Endothelial cell (in vitro differentiated cells): ENCODE data around the gene U2AF1L4. TPM values are rescaled to one million over a fixed set of nuclear protein-coding genes. Genes with fewer than 3 reads are reported as not detected.
A peak's percentile ranks its signal among the peaks of the same experiment; 100 is the strongest.

Experiments used
- DNase-seq: peaks from one replicate; pipeline ENCODE4 v3.0.0; 2021; ENCODE audit warnings: low spot score
- H3K27ac Mint-ChIP-seq: one replicate; pipeline ENCODE4 v1.8.0; 2021; ENCODE audit warnings: mixed read lengths, inconsistent platforms; ENCODE audit not compliant: unreplicated experiment
- H3K27me3 Mint-ChIP-seq: one replicate; pipeline ENCODE4 v1.8.0; 2021; ENCODE audit warnings: mild to moderate bottlenecking, moderate library complexity, mixed read lengths, inconsistent platforms; ENCODE audit not compliant: unreplicated experiment
- H3K36me3 Mint-ChIP-seq: one replicate; pipeline ENCODE4 v1.8.0; 2021; ENCODE audit warnings: mild to moderate bottlenecking, low read depth, mixed read lengths, inconsistent platforms; ENCODE audit not compliant: unreplicated experiment
- H3K4me1 Mint-ChIP-seq: one replicate; pipeline ENCODE4 v1.8.0; 2021; ENCODE audit warnings: mild to moderate bottlenecking, mixed read lengths, inconsistent platforms; ENCODE audit not compliant: unreplicated experiment
- H3K4me3 Mint-ChIP-seq: one replicate; pipeline ENCODE4 v1.8.0; 2021; ENCODE audit warnings: mild to moderate bottlenecking, mixed read lengths, inconsistent platforms; ENCODE audit not compliant: unreplicated experiment
- H3K9me3 Mint-ChIP-seq: one replicate; pipeline ENCODE4 v1.8.0; 2021; ENCODE audit warnings: mixed read lengths, inconsistent platforms; ENCODE audit not compliant: unreplicated experiment
- total RNA-seq: library from RNA; stranded (reverse); fragmentation: NEBNext Ultra II Directional; extraction: Animal tissue kit (Norgen Biotek cat#: 25700); gene quantifications from one replicate; pipeline ENCODE4 v1.2.1, GENCODE V29; 2021; ENCODE audit not compliant: unreplicated experiment
- TF ChIP-seq, protein P1 (sequence below): fragments of 200-600 bp; sonication (generic); IDR thresholded peaks from one replicate; pipeline ENCODE4 v1.5.0; 2021; ENCODE audit warnings: antibody characterized with exemption; ENCODE audit not compliant: unreplicated experiment

Gene U2AF1L4
- total RNA-seq, 1 donor from 2014 or later: 12.0 TPM

DNA sequence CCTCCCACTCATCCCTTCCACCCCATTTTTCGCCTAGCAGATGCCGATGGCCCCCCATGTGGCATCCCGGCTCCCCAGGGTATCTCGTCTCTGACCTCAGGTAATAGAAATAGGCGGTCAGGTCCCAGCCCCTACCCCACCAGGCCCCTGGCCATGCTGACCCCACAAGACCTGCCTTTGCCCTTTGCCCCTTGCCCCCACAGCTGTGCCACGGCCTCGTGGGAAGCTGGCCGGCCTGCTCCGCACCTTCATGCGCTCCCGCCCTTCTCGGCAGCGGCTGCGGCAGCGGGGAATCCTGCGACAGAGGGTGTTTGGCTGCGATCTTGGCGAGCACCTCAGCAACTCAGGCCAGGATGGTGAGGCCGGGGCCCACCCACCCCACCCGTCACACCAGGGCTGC is 35.5 kb upstream of the U2AF1L4 start:
- H3K9me3 Mint-ChIP-seq: no peaks in the 10 kb centered on the region
- DNase-seq: no peak
- no peak overlapping the region for H3K4me3 Mint-ChIP-seq
- peaks cover 21% of the 10 kb centered on the region for H3K27me3 Mint-ChIP-seq
- TF ChIP-seq, protein P1, sequence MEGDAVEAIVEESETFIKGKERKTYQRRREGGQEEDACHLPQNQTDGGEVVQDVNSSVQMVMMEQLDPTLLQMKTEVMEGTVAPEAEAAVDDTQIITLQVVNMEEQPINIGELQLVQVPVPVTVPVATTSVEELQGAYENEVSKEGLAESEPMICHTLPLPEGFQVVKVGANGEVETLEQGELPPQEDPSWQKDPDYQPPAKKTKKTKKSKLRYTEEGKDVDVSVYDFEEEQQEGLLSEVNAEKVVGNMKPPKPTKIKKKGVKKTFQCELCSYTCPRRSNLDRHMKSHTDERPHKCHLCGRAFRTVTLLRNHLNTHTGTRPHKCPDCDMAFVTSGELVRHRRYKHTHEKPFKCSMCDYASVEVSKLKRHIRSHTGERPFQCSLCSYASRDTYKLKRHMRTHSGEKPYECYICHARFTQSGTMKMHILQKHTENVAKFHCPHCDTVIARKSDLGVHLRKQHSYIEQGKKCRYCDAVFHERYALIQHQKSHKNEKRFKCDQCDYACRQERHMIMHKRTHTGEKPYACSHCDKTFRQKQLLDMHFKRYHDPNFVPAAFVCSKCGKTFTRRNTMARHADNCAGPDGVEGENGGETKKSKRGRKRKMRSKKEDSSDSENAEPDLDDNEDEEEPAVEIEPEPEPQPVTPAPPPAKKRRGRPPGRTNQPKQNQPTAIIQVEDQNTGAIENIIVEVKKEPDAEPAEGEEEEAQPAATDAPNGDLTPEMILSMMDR: no peak
- peaks cover 7% of the 10 kb centered on the region for H3K36me3 Mint-ChIP-seq
- H3K27ac Mint-ChIP-seq: no peak overlapping the region
- peaks cover 10% of the 10 kb centered on the region for H3K4me1 Mint-ChIP-seq

DNA sequence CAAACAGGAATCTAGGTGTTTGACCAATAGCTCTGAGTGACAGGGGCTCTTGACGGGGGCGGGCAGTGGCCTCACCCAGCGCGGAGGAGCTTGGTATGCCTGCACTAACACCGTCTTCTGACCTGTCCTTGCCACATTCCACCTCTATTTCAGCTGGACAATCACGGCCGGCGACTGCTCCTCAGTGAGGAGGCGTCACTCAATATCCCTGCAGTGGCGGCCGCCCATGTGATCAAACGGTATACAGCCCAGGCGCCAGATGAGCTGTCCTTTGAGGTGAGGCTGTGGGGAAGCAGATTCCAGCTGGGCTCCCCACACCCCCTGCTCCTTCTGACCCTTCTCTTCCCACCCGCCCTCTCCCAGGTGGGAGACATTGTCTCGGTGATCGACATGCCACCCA is 34.8 kb upstream of the U2AF1L4 start:
- no peak for DNase-seq
- Mint-ChIP-seq H3K9me3 (no peaks in the 10 kb centered on the region), H3K4me1 (peaks cover 10% of the 10 kb centered on the region), H3K27ac (no peak overlapping the region), H3K36me3 (peaks cover 7% of the 10 kb centered on the region), H3K4me3 (no peak overlapping the region), H3K27me3 (peaks cover 17% of the 10 kb centered on the region)
- TF ChIP-seq, protein P1: no peak

DNA sequence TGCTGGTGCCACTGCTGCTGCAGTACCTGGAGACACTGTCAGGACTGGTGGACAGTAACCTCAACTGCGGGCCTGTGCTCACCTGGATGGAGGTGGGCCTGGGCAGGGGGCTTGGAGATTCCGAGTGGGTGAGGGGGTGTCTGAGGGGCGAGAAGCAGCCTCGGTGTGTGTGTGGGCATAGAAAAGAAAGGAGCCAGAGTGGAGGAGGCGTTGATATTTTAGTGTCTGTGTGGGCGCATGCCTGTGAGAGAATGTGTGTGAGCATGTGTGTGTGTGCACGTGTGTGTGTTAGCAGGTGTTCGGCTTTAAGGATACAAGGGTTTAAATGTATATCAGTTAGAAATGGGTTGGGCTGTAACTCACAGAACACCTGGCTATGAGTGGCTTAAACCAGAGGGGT is 33.8 kb upstream of the U2AF1L4 start:
- peaks cover 17% of the 10 kb centered on the region for H3K4me1 Mint-ChIP-seq

DNA sequence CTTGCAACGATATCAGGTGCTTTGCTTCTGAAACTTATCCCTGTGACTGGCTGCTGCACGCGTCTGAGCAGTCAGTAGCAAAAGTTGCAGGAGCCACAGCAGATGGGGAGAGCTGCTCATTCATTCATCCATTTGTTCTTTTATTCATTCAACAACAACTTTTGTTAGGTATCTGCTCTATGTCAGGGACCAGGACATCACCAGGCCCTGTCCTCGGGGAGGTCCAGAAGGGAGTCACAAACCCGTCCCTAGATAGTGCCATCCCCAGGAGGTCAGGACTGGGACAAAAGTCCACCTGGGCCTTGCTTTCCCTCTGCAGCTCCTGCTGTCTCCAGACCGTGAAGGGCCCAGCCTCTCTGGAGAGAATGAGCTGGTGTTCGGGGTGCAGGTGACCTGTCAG is 32.7 kb upstream of the U2AF1L4 start:
- TF ChIP-seq, protein P1: no peak
- Mint-ChIP-seq H3K4me3 (no peak overlapping the region), H3K4me1 (peaks cover 13% of the 10 kb centered on the region), H3K27me3 (peaks cover 21% of the 10 kb centered on the region), H3K9me3 (no peaks in the 10 kb centered on the region), H3K27ac (peak overlapping the region; percentile 18), H3K36me3 (peaks cover 8% of the 10 kb centered on the region)
- DNase-seq: no peak

More for the DNA sequence above, 33.8 kb upstream of the U2AF1L4 start:
- H3K4me3 Mint-ChIP-seq: no peak overlapping the region
- DNase-seq: no peak
- TF ChIP-seq, protein P1: no peak
- H3K9me3 Mint-ChIP-seq: no peaks in the 10 kb centered on the region
- peaks cover 12% of the 10 kb centered on the region for H3K36me3 Mint-ChIP-seq
- no peak overlapping the region for H3K27ac Mint-ChIP-seq
- H3K27me3 Mint-ChIP-seq: peaks cover 24% of the 10 kb centered on the region

DNA sequence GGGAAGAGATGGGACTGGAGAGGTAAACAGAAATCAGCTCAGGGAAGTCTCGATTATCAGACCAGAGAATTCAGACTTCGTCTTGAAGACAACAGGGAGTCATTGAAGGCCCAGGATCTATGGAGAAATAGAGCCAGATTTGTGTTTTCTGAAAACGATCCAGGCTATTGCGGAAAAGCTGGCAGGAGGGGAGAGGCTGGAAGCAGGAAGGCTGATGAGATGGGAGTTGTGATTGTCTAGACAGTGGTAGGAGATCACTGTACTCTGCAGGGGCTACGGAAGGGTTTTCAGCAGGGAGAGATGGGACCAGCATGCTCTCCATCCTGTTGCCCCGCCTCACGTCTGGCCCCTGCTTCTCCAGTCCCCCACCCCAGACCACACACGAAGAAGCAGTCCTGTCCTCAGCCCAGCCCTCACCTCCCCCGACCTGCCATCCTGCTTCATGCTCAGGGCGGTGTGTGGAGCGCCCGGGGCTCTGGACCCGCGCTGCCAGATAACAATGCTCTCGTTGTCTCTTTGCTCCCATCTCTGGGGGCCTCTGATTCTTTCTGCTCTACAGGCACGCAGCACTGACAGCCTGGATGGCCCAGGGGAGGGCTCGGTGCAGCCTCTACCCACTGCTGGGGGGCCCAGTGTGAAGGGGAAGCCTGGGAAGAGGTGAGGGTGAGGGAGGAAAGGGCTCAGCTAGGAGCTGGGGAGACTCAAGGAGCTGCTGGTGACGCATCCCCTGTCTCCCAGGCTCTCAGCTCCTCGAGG is 32.0 kb upstream of the U2AF1L4 start:
- H3K27me3 Mint-ChIP-seq: peaks cover 20% of the 10 kb centered on the region
- peak overlapping the region; percentile 56 for H3K4me3 Mint-ChIP-seq
- H3K27ac Mint-ChIP-seq: peak overlapping the region; percentile 18
- H3K36me3 Mint-ChIP-seq: peaks cover 5% of the 10 kb centered on the region
- no peaks in the 10 kb centered on the region for H3K9me3 Mint-ChIP-seq
- TF ChIP-seq, protein P1: no peak
- no peak for DNase-seq
- peaks cover 13% of the 10 kb centered on the region for H3K4me1 Mint-ChIP-seq
